Common myeloid progenitor, CD34-positive (primary cell): ENCODE data around the gene SMPD3.

Experiments
- CTCF ChIA-PET: fragments of 350-600 bp; sonication (Branson Sonifier 250); formaldehyde crosslinking; loops from one replicate; lab custom pipeline; 2021; ENCODE audit warnings: antibody characterized with exemption; lab: Charles Lee
- POLR2A ChIA-PET: fragments of 350-600 bp; sonication (Branson Sonifier 250); formaldehyde crosslinking; loops from one replicate; lab custom pipeline; 2021; ENCODE audit warnings: antibody characterized with exemption; lab: Charles Lee
- DNase-seq, 3 donors: peaks; one replicate each; pipeline versions ENCODE4 v3.0.0 to v3.0.0-alpha.2; 2013
- H3K27ac ChIP-seq, 2 experiments: 1 replicate in 1 of 2; 2 replicates in 1 of 2; pipeline ENCODE4 v1.7.0; 2013; ENCODE audit warnings: inconsistent platforms in 2 of 2, low read length in 2 of 2, mild to moderate bottlenecking in 2 of 2, low read depth in 1 of 2, moderate library complexity in 1 of 2; ENCODE audit not compliant: severe bottlenecking in 2 of 2, insufficient read depth in 1 of 2, poor library complexity in 1 of 2
- H3K27me3 ChIP-seq, 5 experiments: replicated peaks in 2 of 5; 1 replicate in 3 of 5; 2 replicates in 2 of 5; pipeline versions ENCODE4 v1.6.1 to v1.7.0; 2013; ENCODE audit warnings: low read length in 4 of 5, mild to moderate bottlenecking in 2 of 5, moderate library complexity in 2 of 5, inconsistent platforms in 1 of 5; ENCODE audit not compliant: insufficient read depth in 5 of 5, control insufficient read depth in 4 of 5
- H3K36me3 ChIP-seq, 4 experiments: 1 replicate in 2 of 4; 2 replicates in 2 of 4; pipeline versions ENCODE4 v1.6.1 to v1.7.0; 2013; ENCODE audit warnings: low read length in 3 of 4, control low read depth in 1 of 4, mild to moderate bottlenecking in 1 of 4; ENCODE audit not compliant: control insufficient read depth in 4 of 4, insufficient read depth in 4 of 4
- H3K4me1 ChIP-seq, 4 experiments: 1 replicate in 3 of 4; 2 replicates in 1 of 4; pipeline versions ENCODE4 v1.6.1 to v1.7.1; 2013; ENCODE audit warnings: low read length in 3 of 4, mild to moderate bottlenecking in 3 of 4, control low read depth in 1 of 4, inconsistent platforms in 1 of 4, moderate library complexity in 1 of 4; ENCODE audit not compliant: control insufficient read depth in 4 of 4, insufficient read depth in 4 of 4; ENCODE audit errors: control extremely low read depth in 1 of 4
- H3K4me3 ChIP-seq, 7 experiments: 1 replicate in 4 of 7; 2 replicates in 3 of 7; pipeline versions ENCODE4 v1.5.1 to v1.7.0; 2013; ENCODE audit warnings: mild to moderate bottlenecking in 7 of 7, low read length in 6 of 7, moderate library complexity in 6 of 7, inconsistent platforms in 2 of 7, low read depth in 2 of 7, control low read depth in 1 of 7; ENCODE audit not compliant: insufficient read depth in 4 of 7, control insufficient read depth in 1 of 7; ENCODE audit errors: extremely low read depth in 1 of 7
- H3K9me3 ChIP-seq, 5 experiments: 1 replicate in 4 of 5; 2 replicates in 1 of 5; pipeline versions ENCODE4 v1.6.1 to v1.7.1; 2013; ENCODE audit warnings: low read length in 4 of 5, mild to moderate bottlenecking in 2 of 5, inconsistent platforms in 1 of 5, low read depth in 1 of 5, moderate library complexity in 1 of 5; ENCODE audit not compliant: control insufficient read depth in 4 of 5, insufficient read depth in 2 of 5; ENCODE audit errors: control extremely low read depth in 1 of 5
- WGBS: methylation state at CpG from one replicate; pipeline ENCODE4 v1.1.5; 2013; ENCODE audit not compliant: insufficient coverage; 5-methylcytosine and 5-hydroxymethylcytosine counted together

The SMPD3 gene

DNA sequence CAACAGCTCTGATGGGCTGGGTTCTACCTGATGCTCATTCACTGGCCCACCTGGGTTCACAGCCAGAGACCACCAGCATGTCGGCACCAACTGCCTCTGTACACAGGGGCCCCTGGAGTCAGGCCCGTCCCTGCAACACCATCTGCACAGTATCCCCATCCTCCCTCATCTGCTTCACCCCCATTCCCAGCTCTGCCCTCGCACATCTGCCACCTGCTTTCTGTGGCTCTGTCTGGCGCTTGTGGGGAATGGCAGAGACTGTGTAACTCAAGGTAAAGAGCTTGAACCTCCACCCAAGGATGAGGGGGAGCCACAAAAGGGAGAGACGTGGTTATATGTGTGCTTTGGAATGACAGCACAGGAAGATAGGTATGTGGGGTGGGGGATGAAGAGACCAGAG, 27.2 kb downstream of the SMPD3 start:
- no peaks in the 10 kb centered on the region for H3K27me3 ChIP-seq

DNA sequence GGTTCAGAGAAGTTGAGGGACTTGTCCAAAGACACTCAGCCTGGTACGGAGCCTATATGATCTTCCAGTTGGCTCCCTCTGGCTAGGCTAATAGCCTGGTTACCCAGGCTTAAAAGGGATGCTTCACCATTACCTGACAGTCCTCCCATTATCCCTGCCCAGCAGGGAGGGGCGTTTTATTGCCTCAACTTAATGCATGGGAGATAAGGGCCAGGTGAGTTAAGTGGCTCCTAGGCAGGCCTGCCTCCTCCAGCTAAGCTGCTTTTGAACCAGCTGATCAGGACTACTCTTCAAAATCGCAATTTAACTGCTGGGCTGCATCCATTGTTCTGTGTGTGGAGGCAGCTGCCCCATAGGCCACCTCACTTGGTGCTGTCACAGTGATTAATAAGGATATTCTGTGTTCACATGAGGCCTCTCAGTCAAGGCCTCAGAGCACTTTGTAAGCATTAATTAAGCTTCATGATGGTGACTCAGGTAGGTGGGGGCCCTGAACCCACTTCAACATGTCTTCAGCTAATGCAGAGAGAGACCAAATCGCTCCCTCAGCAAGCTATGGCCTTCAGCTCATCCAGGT, 27.9 kb downstream of the SMPD3 start:
- Histone ChIP-seq H3K4me3 (no peak overlapping the region), H3K27me3 (no peaks in the 10 kb centered on the region), H3K36me3 (no peaks in the 10 kb centered on the region), H3K9me3 (no peaks in the 10 kb centered on the region), H3K4me1 (peaks cover 2 to 34% (median 21%) of the 10 kb centered on the region in 4 experiments), H3K27ac (no peak overlapping the region)
- 100% methylated on average over 3 of the region's 4 CpGs for WGBS
- CTCF ChIA-PET: interaction anchor here (1.0 to 5.7 kb wide), 5 partner anchors 14 to 100 kb away, joined by 3 to 49 read pairs (median 3); no protein-coding TSS in a partner anchor
- no peak for DNase-seq
- POLR2A ChIA-PET: no interaction called here

More for the DNA sequence above, 27.2 kb downstream of the SMPD3 start:
- no peak for DNase-seq
- Histone ChIP-seq H3K4me1 (peaks cover 2 to 30% (median 19%) of the 10 kb centered on the region in 4 experiments), H3K4me3 (no peak overlapping the region), H3K27ac (no peak overlapping the region), H3K36me3 (no peaks in the 10 kb centered on the region), H3K9me3 (no peaks in the 10 kb centered on the region)
- ChIA-PET POLR2A (no interaction called here), CTCF (interaction anchor here (0.7 to 1.2 kb wide), 2 partner anchors 13 to 66 kb away, joined by 3 to 4 read pairs; no protein-coding TSS in a partner anchor)
- 97% methylated on average over 5 of the region's 5 CpGs for WGBS

DNA sequence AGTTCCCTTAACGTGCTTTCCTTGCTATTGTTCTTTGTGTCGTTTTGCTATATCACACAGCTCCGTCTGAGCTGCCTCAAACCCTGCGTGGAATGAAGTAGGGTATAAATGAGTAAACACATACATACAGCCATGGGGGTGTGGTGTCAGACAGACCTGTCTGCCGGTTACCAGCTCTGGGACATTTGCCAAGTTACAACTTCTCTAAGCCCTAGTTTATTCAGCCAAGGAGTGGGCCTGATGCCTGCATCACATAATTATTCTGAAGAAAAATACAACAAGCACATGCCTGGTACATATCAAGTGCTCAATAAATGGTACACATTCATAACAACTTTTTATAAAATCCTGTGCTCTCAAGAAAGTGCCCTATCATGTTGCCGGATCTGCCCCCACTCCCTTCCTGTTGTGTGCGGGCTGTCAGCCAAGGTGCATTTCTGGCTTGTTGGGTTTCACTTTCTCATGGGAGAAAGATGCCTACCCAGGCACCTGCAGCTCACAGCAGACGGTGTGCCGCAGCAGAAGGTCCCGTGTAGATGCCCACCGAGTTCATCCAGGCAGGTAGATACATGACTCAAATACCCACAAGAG, 30.5 kb downstream of the SMPD3 start:
- peaks cover 2 to 34% (median 21%) of the 10 kb centered on the region in 4 experiments for H3K4me1 ChIP-seq
- peak overlapping the region in 3 of 7 experiments; percentile 15 to 60 (median 40) for H3K4me3 ChIP-seq
- no peaks in the 10 kb centered on the region for H3K27me3 ChIP-seq
- POLR2A ChIA-PET: interaction anchor here (0.5 kb wide), 1 partner anchor 49 kb away, joined by 3 read pairs; no protein-coding TSS in a partner anchor
- H3K9me3 ChIP-seq: no peaks in the 10 kb centered on the region
- no peaks in the 10 kb centered on the region for H3K36me3 ChIP-seq
- H3K27ac ChIP-seq: no peak overlapping the region
- CTCF ChIA-PET: interaction anchor here (1.0 to 5.7 kb wide), 5 partner anchors 20 to 103 kb away, joined by 3 to 49 read pairs (median 3); no protein-coding TSS in a partner anchor
- WGBS: 18% methylated on average over 8 of the region's 11 CpGs
- peak; percentile 67 to 89 (median 87) for DNase-seq

DNA sequence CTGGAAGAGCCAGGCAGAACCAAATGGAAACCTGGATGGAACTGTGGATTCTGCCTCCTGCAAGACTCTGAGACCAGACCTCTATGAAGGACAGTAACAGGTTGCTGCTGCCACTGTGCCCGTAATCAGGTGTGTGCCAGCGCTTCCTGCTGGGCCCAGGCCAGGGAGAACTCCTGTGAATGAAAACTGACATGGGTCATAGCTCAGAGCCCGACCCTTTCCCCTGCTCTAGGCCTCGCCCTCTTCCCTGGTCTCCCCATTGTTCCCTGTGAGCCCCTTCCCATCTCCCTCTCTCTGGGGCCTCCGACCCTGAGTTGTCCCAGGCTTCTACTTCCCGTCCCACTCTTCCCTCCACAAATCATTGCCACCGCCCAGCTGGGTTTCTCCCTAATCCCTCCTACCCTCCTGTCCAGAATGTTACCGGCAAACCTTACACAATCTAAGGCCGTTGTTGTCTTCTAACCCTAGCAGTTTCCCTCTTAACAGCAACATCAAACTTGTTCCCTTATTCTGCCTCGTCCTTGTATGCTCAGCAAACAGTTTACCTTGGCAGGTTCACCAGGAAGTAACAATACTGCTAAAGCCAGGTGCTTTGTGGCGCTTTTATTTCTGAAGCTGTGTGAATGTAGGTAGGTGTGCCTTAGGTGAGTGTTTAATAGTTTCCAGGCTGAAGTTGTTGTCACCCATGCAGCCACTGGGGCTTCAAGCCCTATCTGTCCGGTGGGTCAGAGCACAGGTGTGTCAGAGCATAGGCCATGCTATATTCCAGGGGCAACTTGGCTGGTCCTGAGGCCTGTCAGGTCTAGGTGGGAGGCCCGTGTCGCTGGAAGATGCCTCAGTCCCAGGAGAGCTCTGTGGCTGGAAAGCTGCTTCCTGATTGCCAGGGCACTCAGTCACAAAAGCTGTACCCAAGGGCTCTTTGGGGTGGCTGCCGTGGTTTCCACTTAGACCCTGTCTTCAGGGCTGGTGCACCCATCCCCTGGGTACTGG, 32.0 kb downstream of the SMPD3 start:
- peak in 2 of 3 donors; percentile 35 to 36 for DNase-seq
- H3K9me3 ChIP-seq: no peaks in the 10 kb centered on the region
- H3K4me1 ChIP-seq: peaks cover 2 to 34% (median 21%) of the 10 kb centered on the region in 4 experiments
- no peak overlapping the region for H3K27ac ChIP-seq
- ChIA-PET CTCF (interaction anchor here (0.6 to 5.7 kb wide), 8 partner anchors 10 to 93 kb away, joined by 3 to 49 read pairs (median 3); no protein-coding TSS in a partner anchor), POLR2A (interaction anchor here (0.6 kb wide), 1 partner anchor 38 kb away, joined by 3 read pairs; no protein-coding TSS in a partner anchor)
- no peak overlapping the region for H3K4me3 ChIP-seq
- 63% methylated on average over 13 of the region's 15 CpGs for WGBS
- no peaks in the 10 kb centered on the region for H3K27me3 ChIP-seq
- no peaks in the 10 kb centered on the region for H3K36me3 ChIP-seq

DNA sequence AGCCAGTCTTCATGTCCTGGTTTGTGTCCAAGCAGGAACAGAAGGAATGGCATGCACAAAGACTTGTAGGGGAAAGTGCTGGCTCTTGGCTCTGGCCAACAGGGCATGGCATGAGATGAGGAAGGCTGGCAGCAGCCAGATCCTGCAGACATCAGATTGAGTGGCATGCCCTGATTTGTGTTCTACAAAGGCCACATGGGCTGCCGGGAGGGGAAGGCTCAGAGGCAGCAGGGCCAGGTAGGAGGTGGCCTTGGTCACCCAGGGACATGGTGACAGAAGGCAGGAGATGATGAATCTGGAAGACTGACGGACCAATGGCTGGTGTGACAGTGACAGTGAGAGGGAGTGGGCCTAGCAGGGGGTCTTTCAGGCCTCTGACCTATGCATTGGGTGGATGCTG, 33.7 kb downstream of the SMPD3 start:
- no peak overlapping the region for H3K4me3 ChIP-seq
- ChIA-PET CTCF (interaction anchor here (1.5 to 5.7 kb wide), 2 partner anchors 16 kb away, joined by 4 to 49 read pairs; no protein-coding TSS in a partner anchor), POLR2A (no interaction called here)
- no peaks in the 10 kb centered on the region for H3K9me3 ChIP-seq
- H3K36me3 ChIP-seq: no peaks in the 10 kb centered on the region
- H3K4me1 ChIP-seq: peaks cover 2 to 34% (median 21%) of the 10 kb centered on the region in 4 experiments
- H3K27me3 ChIP-seq: no peaks in the 10 kb centered on the region
- 50% methylated on average over 2 of the region's 2 CpGs for WGBS
- no peak overlapping the region for H3K27ac ChIP-seq
- no peak for DNase-seq

DNA sequence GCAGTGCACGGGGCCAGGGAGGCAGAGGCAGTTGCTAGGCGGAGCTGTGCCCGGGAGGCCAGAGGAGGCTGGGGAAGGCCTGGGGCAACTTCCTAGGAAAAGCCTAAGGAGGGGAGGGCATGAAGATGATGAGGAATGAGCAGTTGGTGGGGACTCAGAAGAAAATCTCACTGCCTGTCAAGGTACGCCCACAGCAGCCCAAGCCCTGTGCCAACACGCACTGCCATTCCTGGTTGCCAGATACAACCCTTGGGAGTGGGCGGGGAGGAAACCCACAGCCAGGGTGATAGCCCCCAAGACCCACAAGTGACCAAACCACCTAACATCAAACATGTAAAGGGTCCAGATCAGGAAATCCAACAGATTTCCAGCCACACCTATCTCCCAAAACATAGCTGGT, 36.2 kb downstream of the SMPD3 start:
- Histone ChIP-seq H3K4me3 (no peak overlapping the region), H3K27ac (no peak overlapping the region), H3K36me3 (no peaks in the 10 kb centered on the region), H3K9me3 (no peaks in the 10 kb centered on the region), H3K4me1 (peaks cover 0 to 14% (median 9%) of the 10 kb centered on the region in 4 experiments), H3K27me3 (no peaks in the 10 kb centered on the region)
- POLR2A ChIA-PET: no interaction called here
- no peak for DNase-seq
- CTCF ChIA-PET: interaction anchor here (0.5 to 1.4 kb wide), 5 partner anchors 10 to 109 kb away, joined by 3 to 5 read pairs (median 3); no protein-coding TSS in a partner anchor
- WGBS: 100% methylated on average over 6 of the region's 6 CpGs
